ENCODE data around the gene SMYD3.
"Not testable (repeated sequence)": the region's sequence is repeated elsewhere in the genome, so short reads cannot be mapped to it uniquely, and the experiment has no call there.

Gene SMYD3

DNA sequence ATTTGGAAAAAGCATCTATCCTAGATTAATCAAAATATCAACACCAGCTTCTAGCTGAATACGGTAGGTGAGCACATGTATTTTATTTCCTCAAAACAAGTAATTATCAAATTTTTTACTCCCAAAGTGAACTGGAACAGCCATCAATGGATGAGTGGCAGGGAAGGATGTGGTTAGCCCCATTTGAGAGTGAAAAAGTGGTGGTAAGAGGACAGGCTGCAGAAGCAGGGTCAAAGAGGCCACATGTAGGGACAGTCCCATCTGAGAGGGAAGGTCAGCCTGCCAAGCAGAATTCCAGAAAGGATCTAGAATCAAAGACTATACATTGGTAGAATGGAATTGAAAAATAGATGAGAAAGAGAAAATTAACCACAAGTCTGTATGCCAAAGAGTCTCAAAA is 163.8 kb downstream of the SMYD3 start:
- no peak for DNase-seq

DNA sequence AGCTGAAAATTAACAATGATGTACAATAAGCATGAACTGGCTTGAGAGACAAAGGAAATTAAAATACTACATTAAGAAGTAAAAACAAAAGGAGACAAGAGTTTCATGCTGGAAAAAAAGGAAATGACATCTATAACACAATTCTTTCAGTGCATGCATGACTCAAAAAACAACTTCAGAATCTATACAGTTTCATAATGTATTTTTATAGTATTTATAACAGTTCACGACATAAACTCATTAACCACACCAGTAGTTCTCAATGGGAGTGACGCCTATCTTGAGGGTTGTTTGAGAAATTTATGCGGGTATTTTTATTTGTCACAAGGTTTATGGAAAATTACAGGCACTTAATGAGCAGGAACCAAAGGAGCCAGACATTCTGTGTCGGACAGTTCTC is 168.5 kb downstream of the SMYD3 start:
- DNase-seq, result no peak

DNA sequence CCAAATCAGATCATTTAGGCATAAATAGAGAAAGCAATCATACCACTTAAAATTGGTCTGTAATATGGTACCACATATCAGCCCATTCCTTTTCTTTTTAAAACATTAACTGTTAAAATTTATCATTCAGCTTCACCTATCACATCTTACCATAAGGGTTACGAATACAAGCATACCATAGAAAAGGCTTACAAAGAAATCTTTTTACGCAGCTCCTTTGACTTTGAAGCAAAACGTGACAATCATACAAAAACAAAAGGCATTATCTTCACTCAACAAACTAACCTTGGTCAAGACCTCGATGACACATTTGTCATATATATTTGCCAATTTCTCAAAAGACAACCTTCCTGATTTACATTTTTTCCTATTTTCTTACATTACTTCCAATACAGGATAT is 169.0 kb downstream of the SMYD3 start:
- no peak for DNase-seq

DNA sequence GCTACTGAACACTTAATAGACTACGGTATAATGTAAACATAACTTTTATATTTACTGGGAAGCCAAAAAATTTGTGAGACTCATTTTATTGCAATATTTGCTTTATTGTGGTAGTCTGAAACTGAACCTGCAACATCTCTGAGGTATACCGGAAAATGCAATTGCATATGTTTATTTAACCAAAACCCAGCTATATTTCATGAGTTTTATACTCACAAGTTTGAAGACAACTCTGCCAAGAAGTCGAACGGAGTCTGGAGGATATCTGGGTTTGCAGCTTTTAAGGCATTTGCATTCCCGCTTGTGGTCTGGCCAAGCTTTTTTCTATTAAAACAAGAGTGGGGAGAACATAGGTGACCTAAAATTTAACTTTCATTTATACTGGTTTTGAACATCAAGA is 171.9 kb downstream of the SMYD3 start:
- DNase-seq, result no peak

DNA sequence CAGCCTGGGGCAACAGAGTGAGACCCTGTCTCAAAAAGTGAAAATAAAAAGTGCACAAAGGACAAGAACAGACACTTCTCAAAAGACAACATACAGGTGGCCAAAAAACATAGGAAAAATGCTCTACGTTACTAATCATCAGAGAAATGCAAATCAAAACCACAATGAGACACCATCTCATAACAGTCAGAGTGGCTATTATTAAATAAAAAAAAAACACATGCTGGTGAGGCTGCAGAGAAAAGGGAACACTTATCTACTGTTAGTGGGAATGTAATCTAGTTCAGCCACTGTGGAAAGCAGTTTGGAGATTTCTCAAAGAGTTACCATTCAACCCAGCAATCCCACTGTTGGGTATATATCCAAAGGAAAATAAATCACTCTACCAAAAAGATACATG is 173.2 kb downstream of the SMYD3 start:
- DNase-seq, result no peak

DNA sequence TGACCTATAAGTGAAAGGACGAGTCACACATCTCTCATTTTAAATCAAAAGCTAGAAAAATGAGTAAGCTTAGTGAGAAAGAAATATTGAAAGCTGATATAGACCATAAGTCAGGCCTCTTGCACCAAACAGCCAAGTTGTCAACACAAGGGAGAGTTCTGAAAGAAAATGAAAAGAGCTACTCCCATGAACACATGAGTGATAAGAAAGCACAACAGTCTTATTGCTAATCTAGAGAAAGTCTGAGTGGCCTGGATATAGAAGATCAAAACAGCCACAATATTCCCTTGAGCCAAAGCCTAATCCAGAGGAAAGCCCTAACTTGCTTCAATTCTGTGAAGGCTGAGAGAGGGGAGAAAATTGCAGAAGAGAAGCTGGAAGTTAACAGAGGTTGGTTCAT is 175.0 kb downstream of the SMYD3 start:
- DNase-seq, result no peak

DNA sequence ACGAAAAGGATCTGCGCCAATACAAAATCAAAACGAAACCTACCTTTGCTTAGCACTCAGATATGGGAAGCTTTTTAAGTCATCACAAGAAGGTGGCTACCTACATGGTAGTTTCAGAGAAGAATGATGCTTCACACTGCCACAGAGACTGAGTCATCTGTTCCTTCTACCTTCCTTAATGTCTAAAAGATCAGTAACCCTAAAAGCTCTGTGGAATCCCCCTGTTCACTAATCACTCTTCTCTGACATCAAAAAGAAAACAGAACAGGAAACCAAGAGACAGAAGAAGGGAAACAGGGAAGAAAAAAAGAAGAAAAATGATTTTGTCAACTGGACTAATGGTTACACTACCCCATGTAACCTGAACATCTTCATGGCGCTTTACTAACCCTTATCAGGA is 177.2 kb downstream of the SMYD3 start:
- peak; percentile 45 for DNase-seq

DNA sequence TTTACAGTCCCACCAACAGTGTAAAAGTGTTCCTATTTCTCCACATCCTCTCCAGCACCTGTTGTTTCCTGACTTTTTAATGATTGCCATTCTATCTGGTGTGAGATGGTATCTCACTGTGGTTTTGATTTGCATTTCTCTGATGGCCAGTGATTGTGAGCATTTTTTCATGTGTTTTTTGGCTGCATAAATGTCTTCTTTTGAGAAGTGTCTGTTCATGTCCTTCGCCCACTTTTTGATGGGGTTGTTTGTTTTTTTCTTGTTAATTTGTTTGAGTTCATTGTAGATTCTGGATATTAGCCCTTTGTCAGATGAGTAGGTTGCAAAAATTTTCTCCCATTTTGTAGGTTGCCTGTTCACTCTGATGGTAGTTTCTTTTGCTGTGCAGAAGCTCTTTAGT is 177.8 kb downstream of the SMYD3 start:
- not testable (repeated sequence) for DNase-seq

DNA sequence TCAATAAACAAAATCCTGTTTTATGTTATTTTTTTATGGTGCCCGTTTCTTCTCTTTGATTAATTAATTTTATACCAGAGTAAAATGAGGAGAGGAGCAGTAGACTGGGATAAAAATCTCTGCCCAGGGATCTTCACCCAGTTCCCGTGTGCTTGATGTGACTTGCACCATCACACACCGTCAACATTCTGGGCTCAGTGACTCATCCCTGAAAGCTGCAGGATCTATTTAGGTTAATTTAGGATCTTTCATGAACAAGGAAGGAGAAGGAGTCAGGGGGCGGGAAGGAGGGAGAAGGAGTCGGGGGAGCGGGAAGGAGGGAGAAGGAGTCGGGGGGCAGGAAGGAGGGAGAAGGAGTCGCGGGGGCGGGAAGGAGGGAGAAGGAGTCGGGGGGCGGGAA is 182.4 kb downstream of the SMYD3 start:
- DNase-seq, result no peak

DNA sequence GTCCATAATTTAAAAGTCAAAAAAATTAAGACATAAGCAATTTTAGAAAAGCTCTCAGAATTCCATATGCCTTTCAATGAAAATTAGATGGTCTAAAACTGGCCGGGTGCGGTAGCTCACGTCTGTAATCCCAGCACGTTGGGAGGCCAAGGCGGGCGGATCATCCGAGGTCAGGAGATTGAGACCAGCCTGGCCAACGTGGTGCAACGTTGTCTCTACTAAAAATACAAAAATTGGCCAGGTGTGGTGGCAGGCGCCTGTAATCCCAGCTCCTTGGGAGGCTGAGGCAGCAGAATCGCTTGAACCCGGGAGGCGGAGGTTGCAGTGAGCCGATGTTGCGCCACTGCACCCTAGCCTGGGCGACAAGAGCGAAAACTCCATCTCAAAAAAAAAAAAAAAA is 183.0 kb downstream of the SMYD3 start:
- DNase-seq, result not testable (repeated sequence)

DNA sequence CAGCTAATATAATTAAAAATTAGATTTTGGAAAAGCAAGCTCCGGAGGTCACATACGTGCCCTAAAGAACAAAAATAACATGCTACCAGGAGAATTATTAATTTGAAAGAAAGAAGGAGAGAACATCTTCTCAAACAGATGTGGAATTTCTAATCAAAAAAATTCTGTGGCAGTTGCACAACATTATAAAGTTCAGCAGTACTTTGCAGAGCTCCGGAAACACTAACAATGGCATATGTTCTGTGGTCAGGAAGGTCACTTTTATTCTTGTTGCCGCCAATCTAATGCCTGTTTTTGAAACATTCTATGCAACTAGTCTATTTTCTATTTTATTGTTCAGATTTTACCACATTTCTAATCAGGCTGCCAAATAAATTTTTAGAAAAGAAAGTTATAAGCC is 186.8 kb downstream of the SMYD3 start:
- no peak for DNase-seq

DNA sequence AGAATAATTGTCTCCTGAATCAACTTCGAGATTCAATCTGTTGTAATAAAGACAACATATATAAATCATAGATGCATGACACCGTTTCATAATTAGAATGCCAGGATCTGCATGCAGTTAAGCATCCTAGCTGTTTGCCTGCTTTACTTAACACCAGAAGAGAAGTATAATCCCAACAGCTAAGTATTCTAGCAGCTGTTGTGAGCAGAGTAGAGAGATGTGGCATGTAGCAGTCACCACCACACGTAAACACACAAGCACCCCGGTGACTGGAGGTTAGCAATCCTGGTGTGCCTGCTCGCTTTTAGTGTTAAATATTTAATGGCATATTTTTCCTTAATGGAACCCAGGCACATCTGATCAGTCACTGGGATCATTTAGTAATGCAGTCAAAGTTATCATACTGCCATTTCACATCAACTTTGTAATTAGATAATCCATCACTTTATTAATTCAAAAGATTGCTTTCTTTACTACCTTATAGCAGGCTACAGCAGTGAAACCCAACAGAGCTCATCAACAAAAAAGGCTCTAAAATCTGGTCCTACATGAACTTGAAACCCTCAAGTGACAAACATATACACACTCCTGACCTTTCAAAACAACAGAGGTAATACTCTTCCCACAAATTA is 187.9 kb downstream of the SMYD3 start:
- DNase-seq, result no peak

DNA sequence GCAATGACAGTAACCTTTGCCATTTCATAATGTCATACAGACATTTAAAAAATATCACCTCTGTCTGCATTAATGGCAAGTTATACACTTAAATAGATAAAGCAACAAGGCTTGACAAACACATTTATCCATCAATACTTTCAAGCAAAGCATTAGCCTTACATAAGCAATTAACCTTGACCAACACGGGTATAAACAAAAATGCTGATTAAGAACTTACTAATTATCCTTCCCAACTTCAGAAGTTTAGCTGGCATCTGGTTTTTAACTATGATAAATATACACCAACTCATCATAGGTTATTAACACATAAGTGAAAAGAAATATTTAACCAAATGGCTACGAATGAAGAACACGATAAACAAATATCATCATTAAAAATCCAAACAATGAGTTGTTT is 188.5 kb downstream of the SMYD3 start:
- DNase-seq, result no peak

DNA sequence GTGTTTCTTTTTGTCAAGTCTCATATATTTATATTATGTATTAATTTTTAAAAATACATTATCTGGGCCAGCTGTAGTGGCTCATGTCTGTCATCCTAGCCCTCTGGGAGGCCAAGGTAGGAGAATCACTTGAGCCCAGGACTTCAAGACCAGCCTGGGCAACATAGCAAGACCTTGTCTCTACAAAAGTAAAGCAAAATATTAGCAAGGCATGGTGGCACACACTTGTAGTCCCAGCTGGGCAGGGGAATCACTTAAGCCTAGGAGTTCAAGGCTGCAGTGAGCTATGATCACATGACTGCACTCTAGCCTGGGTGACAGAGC is 189.1 kb downstream of the SMYD3 start:
- DNase-seq, result no peak

DNA sequence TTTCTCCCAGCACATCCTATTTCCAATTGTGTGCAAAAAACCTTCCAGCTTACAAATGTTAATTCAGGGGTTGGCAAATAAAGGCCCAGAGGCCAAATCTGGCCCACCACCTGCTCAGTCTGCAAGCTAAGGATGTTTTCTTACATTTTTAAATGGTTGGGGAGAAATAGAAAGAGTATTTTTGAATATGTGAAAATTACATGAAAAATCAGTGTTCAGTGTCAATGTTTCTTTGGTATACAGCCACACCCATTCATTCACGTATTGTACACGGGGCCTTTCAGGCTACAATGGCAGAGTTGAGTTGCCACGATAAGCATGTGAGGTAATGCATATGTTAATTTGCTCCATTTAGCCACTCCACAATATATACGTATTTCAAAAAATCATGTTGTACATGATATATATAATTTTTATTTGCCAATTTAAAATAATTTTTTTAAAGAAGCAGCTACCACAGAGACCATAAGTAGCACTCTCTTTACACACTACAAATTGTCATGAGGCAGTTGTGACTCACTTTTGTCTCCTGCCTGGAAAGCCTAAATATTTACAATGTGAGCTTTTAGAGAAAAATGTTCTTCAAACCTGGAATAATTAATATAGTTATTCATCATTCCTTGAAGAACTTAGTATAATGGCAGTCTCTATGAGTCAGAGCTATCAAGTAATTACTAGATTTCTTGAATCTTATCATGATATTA is 189.6 kb downstream of the SMYD3 start:
- no peak for DNase-seq

DNA sequence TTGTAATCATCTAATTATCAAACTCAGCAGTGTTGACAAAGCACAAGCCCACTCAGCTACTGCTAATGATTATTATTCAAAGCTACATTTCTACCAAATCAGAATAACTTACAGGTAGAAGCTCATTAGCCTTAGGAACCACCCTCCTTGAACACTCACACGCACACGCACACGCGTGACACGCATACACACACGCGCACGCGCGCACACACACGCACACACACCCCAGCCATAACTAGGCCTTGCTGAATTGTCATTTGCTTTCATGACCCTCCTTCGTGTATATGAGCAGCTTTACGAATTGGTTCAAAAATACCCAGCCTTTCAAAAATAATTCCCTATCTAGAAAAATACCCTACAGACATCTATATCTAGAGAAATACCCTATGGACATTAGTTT is 195.6 kb downstream of the SMYD3 start:
- DNase-seq, result no peak

DNA sequence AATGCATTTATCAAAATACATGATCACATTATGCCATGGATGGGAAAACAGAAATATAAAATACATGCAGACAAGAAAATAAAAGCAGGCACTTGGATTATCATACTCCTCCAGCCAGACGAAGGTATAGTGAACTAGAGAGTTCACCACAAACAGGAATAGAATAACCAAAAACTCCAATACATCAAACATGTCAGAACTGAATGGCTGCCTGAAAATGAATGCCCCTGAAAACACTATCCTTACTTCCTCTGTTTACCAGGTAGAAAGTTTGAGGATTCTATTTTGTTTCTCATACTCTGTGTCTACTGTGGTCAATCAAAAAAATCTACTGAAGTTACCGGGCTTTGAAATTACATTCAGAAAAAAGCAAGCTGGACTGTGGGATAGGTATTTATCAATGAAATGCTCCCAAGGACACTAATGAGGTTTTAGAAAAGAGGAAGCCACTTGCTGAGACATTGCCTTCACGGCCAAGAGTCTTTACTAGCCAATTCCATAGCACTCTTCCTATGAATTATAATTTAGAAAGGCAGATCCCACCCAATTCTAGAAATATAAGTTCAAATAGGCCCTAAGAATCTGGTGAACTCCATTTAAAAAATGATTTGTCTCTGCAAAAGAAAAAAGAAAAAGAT is 197.7 kb downstream of the SMYD3 start:
- DNase-seq, result no peak

DNA sequence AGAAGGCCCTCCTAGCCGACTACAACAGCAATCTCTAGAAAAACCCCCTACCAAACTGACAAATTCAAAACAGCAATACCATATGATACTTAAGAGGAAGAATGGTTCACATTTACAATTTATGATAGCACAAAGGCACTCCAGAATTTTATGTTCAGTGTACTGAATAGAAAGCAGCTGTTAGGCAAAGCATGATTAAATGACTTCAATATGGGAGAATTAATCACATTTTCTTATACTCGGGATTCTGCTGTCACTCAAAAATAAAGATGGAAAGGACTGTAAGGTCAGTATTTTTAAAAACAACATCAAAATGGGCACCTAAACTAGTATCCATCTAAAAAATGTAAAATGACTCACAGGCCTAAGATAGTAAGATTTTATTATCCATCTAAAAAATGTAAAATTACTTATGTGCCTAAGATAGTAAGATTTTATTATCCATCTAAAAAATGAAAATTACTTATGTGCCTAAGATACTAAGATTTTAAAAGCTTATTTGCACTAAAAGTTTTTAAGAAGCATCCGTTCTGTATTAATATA is 198.5 kb downstream of the SMYD3 start:
- DNase-seq, result no peak

DNA sequence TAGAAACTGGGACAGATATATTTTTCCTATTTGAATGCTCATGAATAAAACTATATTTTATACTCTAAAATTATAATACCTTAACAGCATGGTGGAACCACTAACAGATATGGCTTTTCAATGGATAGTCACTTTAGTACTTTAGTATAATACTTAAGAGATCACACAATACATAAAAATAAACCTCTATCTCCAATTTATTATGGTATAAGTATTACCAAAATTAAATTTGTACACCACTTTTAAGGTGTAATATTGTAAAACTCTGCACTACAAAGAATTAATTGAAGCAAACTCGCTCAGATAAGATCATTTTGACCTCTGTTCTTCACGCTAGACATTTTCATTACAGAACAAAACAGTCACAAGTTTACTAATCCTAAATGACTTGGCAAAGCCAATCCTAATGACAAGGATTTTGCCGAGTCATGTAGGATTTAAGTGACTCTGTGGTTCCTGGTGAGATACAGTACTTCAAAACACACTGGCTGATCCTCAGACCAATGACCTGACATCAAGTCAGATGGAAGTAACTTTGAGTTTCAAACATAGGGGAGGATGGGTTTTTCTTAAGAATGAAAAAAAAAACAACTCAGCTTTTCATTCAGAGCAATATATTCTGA is 200.6 kb downstream of the SMYD3 start:
- DNase-seq, result no peak

DNA sequence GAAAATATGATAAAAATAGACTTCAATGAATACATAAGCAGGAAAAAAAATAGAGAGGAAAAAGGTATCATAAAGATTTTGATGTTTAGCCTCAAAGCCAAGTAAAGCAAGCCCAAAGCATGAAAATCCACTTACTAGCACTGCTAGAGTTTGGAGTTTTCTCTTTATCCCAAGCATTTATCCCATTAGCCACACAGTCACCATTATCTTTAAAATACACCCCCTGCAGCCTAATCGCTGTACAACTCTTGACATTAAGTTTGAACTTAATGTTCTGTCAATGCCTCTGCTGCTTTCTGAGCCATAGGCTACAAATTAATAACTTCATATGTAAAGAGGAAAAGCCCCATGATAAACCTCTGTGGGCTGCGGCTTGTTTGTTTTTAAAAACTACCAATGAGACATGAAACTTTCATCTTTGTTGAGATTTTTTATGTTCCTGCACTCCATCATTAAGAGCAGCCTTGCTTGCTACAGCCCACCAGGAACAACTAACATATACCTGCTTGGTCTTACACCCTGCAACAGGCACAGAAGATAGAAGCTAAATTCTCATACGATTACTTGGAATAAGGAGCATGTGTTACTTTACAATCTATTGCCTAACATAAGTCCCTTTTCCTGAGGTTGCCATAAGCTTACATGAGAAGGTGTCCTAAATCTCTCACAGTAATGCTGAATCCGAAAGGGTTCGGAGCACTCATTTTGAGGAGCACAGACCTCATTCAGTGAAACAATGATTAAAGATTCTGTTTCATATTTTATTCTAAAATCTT is 202.4 kb downstream of the SMYD3 start:
- DNase-seq, result no peak

DNA sequence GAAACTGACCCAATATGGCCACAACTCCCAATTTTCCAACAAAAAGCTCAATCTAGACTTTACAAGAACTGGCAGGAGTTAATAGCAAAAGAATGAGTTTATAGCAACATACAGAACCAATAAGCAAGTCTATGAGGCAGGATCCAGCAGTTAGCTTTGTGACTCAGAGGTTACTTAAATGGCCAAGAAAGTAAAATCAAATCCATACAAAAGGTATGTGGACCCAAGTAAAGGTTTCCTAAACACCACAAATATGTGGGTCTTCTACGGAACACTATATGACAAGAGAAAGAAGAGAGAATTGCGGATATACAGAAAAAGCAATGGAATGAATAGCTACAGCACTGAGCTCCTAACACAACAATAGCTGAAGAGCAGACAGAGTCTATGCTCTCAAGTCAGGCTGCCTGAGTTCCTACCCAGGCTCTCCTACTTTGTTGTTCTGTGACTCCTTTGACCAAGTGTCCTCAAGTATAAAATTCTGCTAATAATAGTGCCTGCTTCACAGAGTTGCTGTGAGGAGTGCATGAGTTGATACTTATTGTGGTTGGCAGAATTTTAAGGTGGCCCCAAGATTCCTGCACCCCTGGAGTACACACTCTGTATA is 204.3 kb downstream of the SMYD3 start:
- no peak for DNase-seq

DNA sequence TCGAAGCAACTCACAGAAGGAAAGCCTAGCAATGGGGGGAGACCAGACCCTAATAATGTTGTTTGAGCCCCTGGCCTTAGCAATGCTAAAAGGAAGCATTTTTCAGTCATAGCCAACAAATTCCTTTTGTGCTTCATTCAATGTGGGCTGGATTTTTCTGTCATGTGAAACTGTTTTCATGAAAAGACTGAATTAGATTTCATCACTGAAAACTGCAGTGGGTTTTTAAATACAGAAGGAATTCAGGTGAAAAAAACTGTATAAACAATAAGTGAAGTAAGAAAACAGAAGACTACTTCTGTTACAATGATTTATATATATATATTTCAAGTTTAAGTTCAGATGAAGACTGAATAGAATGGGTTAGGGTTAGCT is 204.8 kb downstream of the SMYD3 start:
- DNase-seq, result no peak
